Renal cortex interstitium (tissue), 11 donors: ENCODE data around the gene ZP4. TPM values are rescaled to one million over a fixed set of nuclear protein-coding genes. Genes with fewer than 3 reads are reported as not detected.

ENCODE experiments used
- DNase-seq, 11 donors: peaks; one replicate each; pipeline ENCODE4 v3.0.0-alpha.2; 2013; ENCODE audit warnings: low read depth in 9 of 11, low spot score in 4 of 11; ENCODE audit errors: extremely low read depth in 1 of 11
- polyA plus RNA-seq, 3 donors: library from polyadenylated mRNA; unstranded; fragments of 120-200 nt; gene quantifications; one replicate each; pipeline ENCODE4 v1.2.1, GENCODE V29; 2013; ENCODE audit not compliant: insufficient read length in 3 of 3

The ZP4 gene
- polyA plus RNA-seq, 3 donors, result not detected

DNA sequence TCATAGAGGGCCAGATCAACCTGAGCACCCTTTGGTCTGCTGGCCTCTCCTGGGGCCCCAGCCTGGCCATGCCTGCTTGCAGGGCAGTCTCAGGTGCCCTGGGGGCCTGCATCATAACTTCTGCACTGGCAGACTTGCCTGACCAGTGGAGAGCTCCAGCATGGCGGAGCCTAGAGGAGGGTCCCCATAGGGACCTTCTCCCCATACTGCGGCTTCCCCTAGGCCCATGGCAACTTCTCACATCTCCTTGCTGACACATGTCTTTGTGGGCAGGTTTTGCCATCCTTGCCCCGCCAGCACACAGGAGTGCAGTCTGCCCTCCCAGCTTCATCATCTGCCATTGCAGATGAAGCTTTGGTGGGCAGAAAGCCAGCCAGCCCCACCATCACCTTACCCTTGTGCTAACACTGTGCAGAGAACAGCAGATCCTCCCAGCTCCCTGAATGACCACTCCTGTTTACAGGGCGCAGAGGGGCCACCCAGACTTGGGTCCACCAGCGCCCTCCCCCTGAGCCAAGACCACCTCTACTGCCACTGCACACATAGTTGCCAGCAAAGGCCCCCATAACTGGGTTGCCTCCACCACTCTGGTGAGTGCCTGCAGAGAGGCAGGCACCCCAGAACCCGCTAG lies 51.7 kb downstream of the ZP4 start:
- DNase-seq, result no peak

DNA sequence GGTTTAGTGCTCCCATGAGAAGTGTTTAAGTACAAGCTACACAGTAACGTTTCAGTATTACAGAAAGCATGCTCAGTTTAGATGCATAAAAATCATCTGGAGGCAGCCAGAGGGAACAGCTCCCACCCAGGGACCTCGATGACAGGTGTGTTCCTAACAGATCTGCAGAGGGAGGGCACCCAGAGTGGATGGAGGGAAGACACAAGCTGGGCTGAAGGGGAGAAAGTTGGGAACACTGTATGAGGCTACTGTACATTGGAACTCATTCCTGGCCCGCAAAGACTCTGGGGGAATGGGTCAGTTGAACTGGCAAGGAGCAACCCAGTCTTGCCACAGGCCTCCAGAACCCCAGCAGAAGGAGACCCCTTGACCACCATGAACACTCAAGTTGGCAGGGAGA lies 52.4 kb downstream of the ZP4 start:
- no peak for DNase-seq

DNA sequence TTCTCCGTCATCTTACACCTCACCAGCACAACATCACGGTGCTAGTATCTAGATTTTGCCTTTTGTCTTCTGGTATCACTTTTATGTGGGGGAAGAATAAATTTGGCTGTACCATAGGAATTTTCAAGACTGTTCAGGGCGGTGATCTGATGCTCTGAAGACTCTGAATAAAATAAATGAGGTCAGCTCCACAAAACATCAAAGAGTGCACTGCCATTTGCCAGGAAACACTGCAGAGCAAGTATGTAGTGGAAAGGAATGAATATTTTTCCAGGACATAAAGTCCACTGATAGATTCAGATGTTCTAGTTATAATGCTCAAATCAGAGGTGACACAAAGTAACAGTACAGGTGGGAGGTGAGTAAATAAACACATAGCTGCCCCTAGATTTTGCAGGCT lies 56.3 kb downstream of the ZP4 start:
- DNase-seq, result peak in 1 of 11 donors; percentile 1

DNA sequence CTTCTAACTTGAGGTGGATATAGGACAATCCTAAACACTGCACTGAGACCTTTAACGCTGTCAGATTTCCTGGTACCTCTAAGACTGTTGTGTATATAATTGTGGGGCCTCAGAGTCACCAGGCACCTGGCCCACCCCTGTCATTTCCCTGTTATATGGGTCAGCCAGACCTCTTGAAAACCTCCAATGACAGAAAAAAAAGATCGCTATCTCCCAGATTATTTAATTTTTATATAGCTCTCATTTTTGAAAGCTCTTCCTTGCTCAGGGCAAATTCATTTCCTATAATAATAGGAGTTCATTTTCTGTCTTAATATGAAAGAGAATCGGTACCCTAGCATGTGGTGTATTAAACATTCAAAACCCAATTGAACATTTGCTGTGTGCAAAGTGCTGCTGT lies 56.7 kb downstream of the ZP4 start:
- DNase-seq, result no peak

DNA sequence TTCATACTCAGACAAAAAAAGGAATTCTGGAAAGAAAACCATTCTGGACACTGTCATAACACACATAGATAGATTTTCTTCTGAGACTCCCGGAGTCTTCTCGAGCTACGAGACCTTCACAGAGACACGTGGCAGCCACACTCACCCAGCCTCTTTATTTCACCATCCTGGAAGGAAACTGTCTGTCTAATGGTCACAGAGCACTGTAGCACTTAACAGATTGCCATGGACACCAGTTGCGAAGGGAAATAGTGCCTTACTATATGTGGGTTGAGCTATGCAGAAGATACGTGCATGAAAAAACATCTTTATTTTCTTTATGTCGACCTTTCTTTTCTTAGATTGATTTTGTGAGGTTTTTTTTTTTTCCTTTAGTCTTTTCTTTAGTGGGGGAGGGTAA lies 57.9 kb downstream of the ZP4 start:
- DNase-seq, result no peak
